Activated naive CD8-positive, alpha-beta T cell (primary cell): ENCODE measurements around the gene COL25A1.

Experiments used
- H3K27ac Mint-ChIP-seq: one replicate; pipeline ENCODE4 v1.8.0; 2021; ENCODE audit warnings: mixed read lengths
- H3K27me3 Mint-ChIP-seq: one replicate; pipeline ENCODE4 v1.8.0; 2021; ENCODE audit warnings: mixed read lengths
- H3K36me3 Mint-ChIP-seq: one replicate; pipeline ENCODE4 v1.8.0; 2021; ENCODE audit warnings: mixed read lengths
- H3K4me1 Mint-ChIP-seq: one replicate; pipeline ENCODE4 v1.8.0; 2021; ENCODE audit warnings: low read depth, mixed read lengths
- H3K4me3 Mint-ChIP-seq: one replicate; pipeline ENCODE4 v1.8.0; 2021; ENCODE audit warnings: mild to moderate bottlenecking, mixed read lengths
- H3K9me3 Mint-ChIP-seq: one replicate; pipeline ENCODE4 v1.8.0; 2021; ENCODE audit warnings: low read depth, mixed read lengths

COL25A1 gene

GRCh38 chr4:109179061-109179460 lies 123.4 kb downstream of the COL25A1 start:
- Mint-ChIP-seq H3K4me1 (no peaks in the 10 kb centered on the region), H3K4me3 (no peak overlapping the region), H3K27ac (no peak overlapping the region), H3K9me3 (no peaks in the 10 kb centered on the region), H3K27me3 (peaks cover 3% of the 10 kb centered on the region), H3K36me3 (no peaks in the 10 kb centered on the region)

GRCh38 chr4:109177096-109177810 lies 125.2 kb downstream of the COL25A1 start:
- Mint-ChIP-seq H3K36me3 (no peaks in the 10 kb centered on the region), H3K9me3 (no peaks in the 10 kb centered on the region), H3K27me3 (peaks cover 3% of the 10 kb centered on the region), H3K4me1 (no peaks in the 10 kb centered on the region), H3K27ac (no peak overlapping the region), H3K4me3 (no peak overlapping the region)

DNA sequence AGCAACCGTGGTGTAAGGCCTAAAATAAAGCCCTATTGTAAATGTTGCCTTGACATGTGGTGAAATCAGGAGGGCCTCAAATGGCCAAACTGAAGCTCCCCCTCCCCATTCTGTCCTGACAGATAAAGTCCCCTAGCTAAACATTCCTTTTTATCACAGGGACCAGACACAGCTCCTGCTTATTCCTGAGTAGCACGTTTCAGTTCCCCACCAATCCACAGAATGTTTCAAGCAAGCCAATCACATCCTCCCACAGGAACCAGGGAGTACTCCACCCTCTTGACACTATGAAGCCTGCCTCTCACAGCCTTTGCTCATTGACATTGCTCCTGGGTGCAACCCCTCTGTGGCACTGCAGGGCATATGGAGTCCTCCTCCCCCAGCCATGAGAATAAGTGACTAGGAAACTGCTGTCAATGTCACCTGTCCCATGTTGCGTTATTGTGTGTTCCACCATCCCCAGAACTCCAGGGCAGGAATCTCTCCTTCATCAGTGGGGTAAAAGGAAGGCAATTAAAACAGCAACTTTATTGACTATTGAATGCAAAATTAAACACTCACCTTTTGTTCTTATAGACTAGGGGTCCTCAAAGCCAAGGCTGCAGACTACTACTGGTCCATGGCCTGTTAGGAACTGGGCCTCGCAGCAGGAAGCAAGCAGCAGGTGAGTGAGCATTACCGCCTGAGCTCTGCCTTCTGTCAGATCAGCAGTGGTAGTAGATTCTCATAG lies 128.1 kb downstream of the COL25A1 start:
- Mint-ChIP-seq H3K36me3 (no peaks in the 10 kb centered on the region), H3K27ac (no peak overlapping the region), H3K9me3 (no peaks in the 10 kb centered on the region), H3K27me3 (peaks cover 1% of the 10 kb centered on the region), H3K4me1 (no peaks in the 10 kb centered on the region), H3K4me3 (no peak overlapping the region)

DNA sequence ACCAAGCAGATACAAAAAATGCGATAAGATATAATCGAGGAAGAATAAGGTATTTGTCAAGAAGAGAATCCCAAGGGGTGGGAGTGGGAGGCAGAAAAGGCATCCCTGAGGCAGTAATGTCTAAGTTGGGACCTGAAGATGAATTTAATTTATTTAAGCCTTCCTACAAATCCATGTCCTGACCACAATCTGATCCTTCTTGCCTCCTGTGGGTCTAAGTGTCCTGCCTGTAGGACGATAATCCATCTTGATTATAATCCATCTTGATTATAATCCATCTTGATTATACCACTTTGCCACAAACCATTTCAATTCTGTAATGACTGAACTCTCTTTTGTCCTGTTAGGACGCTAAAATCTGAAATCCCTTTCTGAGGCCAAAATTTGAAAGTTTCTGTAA lies 130.2 kb downstream of the COL25A1 start:
- H3K4me1 Mint-ChIP-seq, result no peaks in the 10 kb centered on the region
- no peaks in the 10 kb centered on the region for H3K36me3 Mint-ChIP-seq
- no peak overlapping the region for H3K27ac Mint-ChIP-seq
- no peaks in the 10 kb centered on the region for H3K9me3 Mint-ChIP-seq
- peaks cover 1% of the 10 kb centered on the region for H3K27me3 Mint-ChIP-seq
- H3K4me3 Mint-ChIP-seq, result no peak overlapping the region

- peaks cover 1% of the 10 kb centered on the region for H3K27me3 Mint-ChIP-seq
- no peaks in the 10 kb centered on the region for H3K4me1 Mint-ChIP-seq
- no peak overlapping the region for H3K27ac Mint-ChIP-seq
- H3K36me3 Mint-ChIP-seq, result no peaks in the 10 kb centered on the region
- no peaks in the 10 kb centered on the region for H3K9me3 Mint-ChIP-seq
- H3K4me3 Mint-ChIP-seq, result no peak overlapping the region
Measured at GRCh38 chr4:109171070-109171469, 131.4 kb downstream of the COL25A1 start.

DNA sequence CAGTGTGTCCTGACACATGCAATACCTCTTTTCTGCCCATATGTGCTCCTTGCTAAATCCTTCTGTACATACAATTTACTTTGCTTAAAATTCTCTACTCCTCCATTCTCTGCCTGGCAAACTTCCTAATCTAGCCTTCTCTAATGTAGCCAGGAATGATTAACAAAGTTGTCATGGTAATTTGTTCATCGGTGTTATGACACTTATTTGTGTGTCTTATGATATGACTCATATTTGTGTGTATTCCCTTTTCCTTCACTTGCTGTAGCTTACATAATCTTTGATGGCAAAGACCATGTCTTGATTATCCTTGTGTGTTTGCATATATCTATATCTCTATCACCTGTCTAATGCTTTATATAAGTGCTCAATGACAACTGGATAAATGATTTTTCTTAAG lies 133.3 kb downstream of the COL25A1 start:
- Mint-ChIP-seq H3K4me1 (no peaks in the 10 kb centered on the region), H3K27me3 (peaks cover 1% of the 10 kb centered on the region), H3K36me3 (no peaks in the 10 kb centered on the region), H3K4me3 (no peak overlapping the region), H3K9me3 (no peaks in the 10 kb centered on the region), H3K27ac (no peak overlapping the region)

- Mint-ChIP-seq H3K4me3 (no peak overlapping the region), H3K27ac (no peak overlapping the region), H3K27me3 (peaks cover 1% of the 10 kb centered on the region), H3K9me3 (no peaks in the 10 kb centered on the region), H3K36me3 (no peaks in the 10 kb centered on the region), H3K4me1 (no peaks in the 10 kb centered on the region)
Measured at GRCh38 chr4:109166586-109166985, 135.9 kb downstream of the COL25A1 start.

GRCh38 chr4:109166126-109166525 lies 136.3 kb downstream of the COL25A1 start:
- H3K36me3 Mint-ChIP-seq, result no peaks in the 10 kb centered on the region
- H3K27ac Mint-ChIP-seq, result no peak overlapping the region
- no peak overlapping the region for H3K4me3 Mint-ChIP-seq
- H3K9me3 Mint-ChIP-seq, result no peaks in the 10 kb centered on the region
- no peaks in the 10 kb centered on the region for H3K4me1 Mint-ChIP-seq
- peaks cover 1% of the 10 kb centered on the region for H3K27me3 Mint-ChIP-seq

- Mint-ChIP-seq H3K9me3 (no peaks in the 10 kb centered on the region), H3K4me3 (no peak overlapping the region), H3K36me3 (no peaks in the 10 kb centered on the region), H3K4me1 (no peaks in the 10 kb centered on the region), H3K27ac (no peak overlapping the region), H3K27me3 (no peaks in the 10 kb centered on the region)
Measured at GRCh38 chr4:109164011-109164410, 138.4 kb downstream of the COL25A1 start.

DNA sequence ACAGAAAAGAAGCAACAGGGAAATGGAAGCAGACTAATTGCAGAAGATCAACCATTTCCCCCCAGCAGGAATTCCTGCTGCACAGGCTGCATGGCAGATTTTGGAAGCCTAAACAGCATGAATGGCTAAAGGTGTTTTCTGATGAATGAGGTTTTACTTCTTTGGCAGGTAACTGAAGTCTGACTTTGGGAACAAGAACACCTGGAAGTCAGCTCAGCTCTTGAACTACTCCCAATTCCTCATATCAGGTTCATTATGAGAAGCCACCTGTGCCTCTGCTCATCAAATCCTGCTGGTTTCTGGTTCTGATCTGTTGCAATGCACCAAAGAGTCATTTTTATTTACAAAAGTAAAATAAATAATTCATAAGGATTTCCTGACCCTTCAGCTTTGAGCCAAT lies 139.0 kb downstream of the COL25A1 start:
- Mint-ChIP-seq H3K4me3 (no peak overlapping the region), H3K9me3 (no peaks in the 10 kb centered on the region), H3K27ac (no peak overlapping the region), H3K27me3 (no peaks in the 10 kb centered on the region), H3K4me1 (no peaks in the 10 kb centered on the region), H3K36me3 (no peaks in the 10 kb centered on the region)

- Mint-ChIP-seq H3K9me3 (no peaks in the 10 kb centered on the region), H3K36me3 (no peaks in the 10 kb centered on the region), H3K4me1 (no peaks in the 10 kb centered on the region), H3K4me3 (no peak overlapping the region), H3K27ac (no peak overlapping the region), H3K27me3 (no peaks in the 10 kb centered on the region)
Measured at GRCh38 chr4:109162759-109163158, 139.7 kb downstream of the COL25A1 start.

DNA sequence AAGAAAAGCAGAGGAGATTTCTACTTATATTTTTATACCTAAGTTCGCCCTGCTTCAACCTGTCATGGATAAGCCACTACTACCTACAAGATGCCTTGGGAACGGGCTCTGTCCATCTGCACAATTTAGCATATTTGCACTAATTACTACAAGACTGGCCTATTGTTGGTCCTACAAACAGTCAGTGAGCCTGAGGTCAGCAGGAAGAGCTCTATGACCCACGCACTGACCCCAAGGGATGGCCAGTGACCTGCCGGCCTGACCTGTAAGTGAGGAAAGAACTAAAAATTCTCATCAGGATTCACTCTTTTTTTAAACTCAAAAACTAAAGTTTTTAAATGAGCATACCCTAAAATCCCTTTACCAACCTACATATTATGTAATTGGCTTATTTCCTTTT lies 142.0 kb downstream of the COL25A1 start:
- no peak overlapping the region for H3K4me3 Mint-ChIP-seq
- no peaks in the 10 kb centered on the region for H3K36me3 Mint-ChIP-seq
- H3K27me3 Mint-ChIP-seq, result peaks cover 1% of the 10 kb centered on the region
- no peaks in the 10 kb centered on the region for H3K9me3 Mint-ChIP-seq
- H3K27ac Mint-ChIP-seq, result no peak overlapping the region
- no peaks in the 10 kb centered on the region for H3K4me1 Mint-ChIP-seq

DNA sequence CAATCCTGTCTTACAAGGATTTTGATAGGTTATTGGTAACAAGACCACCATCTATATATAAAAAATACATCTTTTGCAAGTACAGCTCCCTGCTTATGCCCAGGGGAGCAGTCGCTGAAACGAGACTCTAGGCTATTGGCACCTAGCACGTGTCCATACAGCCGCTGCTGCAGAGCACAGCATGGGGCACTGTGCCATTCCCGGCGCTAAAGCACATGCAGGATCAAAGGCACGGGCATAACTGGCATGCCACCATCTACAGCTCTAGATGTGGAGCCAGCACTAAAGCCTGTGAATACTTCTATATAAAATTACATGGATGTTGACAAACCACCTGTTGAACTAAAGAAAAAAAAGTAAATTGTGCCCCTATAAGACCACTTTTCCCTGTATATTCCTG lies 144.8 kb downstream of the COL25A1 start:
- Mint-ChIP-seq H3K27ac (no peak overlapping the region), H3K36me3 (no peaks in the 10 kb centered on the region), H3K9me3 (no peaks in the 10 kb centered on the region), H3K4me1 (no peaks in the 10 kb centered on the region), H3K4me3 (no peak overlapping the region), H3K27me3 (peaks cover 2% of the 10 kb centered on the region)

DNA sequence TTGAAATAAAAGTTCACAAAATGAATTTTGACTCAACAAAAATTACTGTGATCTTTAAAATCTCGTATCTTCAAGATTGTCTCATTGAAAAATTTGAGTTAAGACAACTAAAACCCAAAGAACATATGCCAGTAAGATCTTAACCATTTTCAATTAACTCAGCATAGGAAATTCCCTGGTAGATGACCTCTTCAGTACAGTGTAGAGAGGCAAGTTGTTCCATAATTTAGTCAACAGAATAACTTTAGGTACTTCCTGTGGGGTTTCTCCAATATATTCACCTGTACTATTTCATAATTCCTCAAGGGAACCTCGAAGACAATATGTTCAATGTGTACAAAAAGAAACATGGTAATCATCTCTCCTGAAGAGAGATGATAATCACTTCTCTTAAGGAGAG lies 145.3 kb downstream of the COL25A1 start:
- peaks cover 3% of the 10 kb centered on the region for H3K27me3 Mint-ChIP-seq
- H3K9me3 Mint-ChIP-seq, result no peaks in the 10 kb centered on the region
- no peaks in the 10 kb centered on the region for H3K4me1 Mint-ChIP-seq
- no peaks in the 10 kb centered on the region for H3K36me3 Mint-ChIP-seq
- H3K4me3 Mint-ChIP-seq, result no peak overlapping the region
- H3K27ac Mint-ChIP-seq, result no peak overlapping the region

DNA sequence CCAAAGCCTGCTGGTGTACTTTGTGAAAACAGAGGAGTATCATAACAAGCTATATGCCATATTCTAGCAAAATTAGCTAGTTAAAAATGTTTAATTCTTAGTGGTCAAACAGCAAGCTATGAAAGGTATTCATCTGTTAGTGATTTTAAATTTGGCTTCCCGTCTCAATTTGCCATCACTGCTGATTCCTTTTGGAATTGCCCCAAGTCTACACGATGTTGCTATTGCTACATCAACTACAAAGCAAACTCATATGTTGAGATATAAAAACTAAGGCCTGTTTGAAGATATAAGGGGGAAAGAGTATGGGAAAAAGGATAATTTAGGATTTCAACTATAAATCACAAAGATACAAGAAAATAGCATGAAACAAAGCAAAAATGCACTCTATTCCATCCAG lies 146.1 kb downstream of the COL25A1 start:
- Mint-ChIP-seq H3K27ac (no peak overlapping the region), H3K27me3 (peaks cover 3% of the 10 kb centered on the region), H3K9me3 (no peaks in the 10 kb centered on the region), H3K4me1 (no peaks in the 10 kb centered on the region), H3K36me3 (no peaks in the 10 kb centered on the region), H3K4me3 (no peak overlapping the region)
